Activated CD8-positive, alpha-beta memory T cell treated with anti-CD3 and anti-CD28 coated beads, Interleukin-2, amount 50 U/mL, for 24 hours (primary cell): ENCODE measurements around the gene NDOR1.

Experiments
- DNase-seq: peaks from one replicate; pipeline ENCODE4 v3.0.0-alpha.2; 2020; ENCODE audit errors: extremely low read depth

NDOR1 gene

GRCh38 chr9:137182836-137183235 is 22.7 kb upstream of the NDOR1 start:
- no peak for DNase-seq

DNA sequence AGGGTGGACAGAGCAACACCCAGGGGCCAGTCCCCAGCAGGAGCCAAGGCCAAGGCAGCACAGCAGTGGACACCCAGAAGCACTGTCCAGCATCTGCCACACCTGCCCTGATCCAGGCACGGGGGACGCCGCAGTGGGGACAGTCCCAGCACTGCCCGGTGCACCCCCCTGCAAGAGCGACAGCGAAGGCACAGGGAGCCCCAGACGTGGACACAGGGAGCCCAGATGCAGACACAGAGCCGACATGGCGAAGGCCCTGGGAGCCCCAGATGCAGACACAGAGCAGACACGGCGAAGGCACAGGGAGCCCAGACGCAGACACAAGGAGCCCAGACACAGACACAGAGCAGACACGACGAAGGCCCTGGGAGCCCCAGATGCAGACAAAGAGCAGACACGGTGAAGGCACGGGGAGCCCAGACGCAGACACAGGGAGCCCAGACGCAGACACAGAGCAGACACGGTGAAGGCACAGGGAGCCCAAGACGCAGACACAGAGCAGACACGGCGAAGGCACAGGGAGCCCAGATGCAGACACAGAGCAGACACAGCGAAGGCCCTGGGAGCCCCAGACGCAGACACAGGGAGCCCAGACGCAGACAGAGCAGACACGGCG is 21.4 kb upstream of the NDOR1 start:
- no peak for DNase-seq

DNA sequence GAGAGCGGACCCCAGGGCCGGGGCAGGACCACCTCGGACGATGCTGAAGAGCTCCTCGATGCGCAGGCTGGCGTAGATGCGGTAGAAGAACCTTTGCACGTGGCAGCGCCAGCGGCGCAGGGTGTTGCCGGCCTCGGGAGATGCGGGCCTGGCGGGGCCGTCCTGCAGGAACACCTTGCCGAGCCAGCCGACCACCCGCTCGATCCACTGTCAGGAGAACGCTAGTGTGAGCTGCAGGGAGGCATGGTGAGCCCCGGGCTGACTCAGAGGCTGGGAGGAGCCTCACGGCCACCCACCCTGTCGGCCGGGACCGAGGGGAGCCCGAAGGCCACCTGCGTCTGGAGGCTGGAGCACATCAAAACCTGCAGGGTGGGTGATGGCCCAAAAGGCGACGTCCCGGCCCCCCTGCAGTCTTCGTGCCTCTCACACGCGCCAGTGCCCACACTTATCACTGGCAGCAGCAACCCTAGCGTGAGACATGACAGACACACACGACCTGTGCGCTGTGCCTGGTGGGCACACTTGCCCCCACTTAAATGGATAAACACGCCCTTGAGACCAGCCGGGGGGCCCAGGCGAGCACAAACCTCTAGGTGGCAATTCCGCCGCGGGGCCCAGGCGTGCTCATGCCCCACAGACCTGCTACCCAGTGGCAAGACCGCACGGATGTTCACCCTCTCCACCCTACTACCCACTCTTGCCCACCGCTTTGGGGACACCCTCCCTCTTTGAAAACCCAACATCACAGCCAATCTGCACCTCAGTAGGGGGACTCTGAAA is 20.4 kb upstream of the NDOR1 start:
- no peak for DNase-seq

DNA sequence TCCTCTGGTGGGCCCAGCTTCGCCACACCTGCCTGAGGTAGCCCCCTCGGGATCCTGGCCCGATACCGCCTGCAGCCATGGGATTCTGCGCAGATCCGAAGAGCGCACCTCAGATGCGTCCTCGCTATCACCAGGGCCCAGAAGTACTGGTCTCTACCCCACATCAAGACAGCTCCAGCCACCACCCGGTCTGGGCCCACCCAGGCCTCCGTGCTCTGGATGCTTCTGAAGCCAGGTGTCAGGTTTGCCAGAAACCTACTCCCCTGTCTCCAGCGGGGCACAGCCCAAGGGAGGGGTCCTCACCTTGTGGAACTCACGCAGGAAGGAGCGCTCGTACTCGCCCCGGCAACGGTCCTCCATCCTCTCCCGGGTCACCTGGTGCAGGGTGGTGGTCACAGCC is 19.6 kb upstream of the NDOR1 start:
- no peak for DNase-seq

GRCh38 chr9:137186385-137186784 is 19.1 kb upstream of the NDOR1 start:
- no peak for DNase-seq

DNA sequence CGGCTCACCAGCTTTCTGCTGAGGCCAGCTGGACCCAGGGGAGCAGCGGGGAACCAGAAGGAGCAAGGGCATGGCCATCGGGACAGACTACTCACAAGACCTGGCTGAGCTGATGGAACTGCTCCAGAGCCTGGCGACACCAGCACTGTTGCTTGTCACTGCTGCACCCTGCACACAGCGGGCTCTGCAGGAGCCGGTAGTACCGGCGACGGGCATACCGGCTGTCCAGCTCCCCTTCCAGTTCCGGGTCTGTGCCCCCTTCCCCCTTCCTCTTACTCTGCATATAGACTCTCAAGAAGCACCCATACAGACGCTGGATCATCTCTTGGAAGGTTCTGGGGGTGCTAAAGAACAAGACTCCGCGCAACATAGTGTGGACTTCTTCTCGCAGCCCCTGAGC is 18.1 kb upstream of the NDOR1 start:
- no peak for DNase-seq

DNA sequence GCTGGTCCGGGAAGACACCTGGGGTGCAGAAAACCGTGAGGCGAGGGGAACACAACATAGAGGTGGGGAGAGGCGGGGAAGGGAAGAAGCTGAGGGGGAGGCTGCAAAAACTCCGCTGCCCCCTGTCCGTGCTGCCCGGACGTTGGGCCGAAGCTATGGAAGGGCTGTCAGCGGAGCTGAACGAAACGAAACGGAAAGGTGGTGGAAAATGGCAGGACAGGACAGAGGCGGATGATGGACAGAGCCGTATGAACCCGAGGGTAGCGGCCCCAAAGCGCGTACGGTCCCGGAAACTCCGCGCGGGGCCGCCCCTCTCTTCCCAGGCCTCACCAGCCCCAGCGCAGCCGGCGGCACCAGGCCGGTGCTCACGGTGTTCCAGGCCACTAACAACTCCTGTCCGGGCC is 17.4 kb upstream of the NDOR1 start:
- DNase-seq, result no peak

DNA sequence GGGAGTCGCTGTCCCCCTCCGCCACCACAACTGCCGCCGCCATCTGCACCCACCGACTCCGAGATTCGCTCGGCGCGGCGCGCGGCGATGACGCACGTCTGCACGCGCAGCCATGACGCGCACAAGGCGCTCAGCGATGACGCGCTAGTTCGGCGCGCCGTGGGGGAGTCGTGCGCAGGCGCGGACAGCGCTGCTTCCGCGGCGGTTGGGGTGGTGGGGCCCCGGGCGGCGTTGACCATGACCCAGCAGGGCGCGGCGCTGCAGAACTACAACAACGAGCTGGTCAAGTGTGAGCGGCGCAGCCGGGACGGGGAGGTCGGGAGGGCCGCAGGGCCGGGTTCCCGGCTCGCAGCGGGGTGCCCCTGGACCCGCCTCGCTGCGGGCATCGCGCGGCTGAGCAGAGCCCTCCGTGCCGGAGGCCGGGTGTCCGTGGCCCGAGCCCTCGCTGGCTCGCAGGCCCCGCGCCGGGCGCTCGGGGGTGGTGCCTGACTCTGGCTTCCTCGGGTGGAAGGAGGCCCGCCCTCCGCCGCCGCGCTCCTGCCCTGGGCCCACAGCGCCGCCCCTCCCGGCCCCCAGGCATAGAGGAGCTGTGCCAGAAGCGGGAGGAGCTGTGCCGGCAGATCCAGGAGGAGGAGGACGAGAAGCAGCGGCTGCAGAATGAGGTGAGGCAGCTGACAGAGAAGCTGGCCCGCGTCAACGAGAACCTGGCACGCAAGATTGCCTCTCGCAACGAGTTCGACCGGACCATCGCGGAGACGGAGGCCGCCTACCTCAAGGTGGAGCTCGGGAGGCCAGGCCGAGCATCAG is 16.8 kb upstream of the NDOR1 start, which contains the start of the genes ANAPC2 and SSNA1:
TSS of gene ANAPC2 (minus strand) at position 71 of the 807 bp plus-strand sequence. CDS start at position 43, 28 bp downstream.
TSS of gene SSNA1 (plus strand) at position 187 of the 807 bp plus-strand sequence. CDS start at position 238, 51 bp downstream.
- peak; percentile 82 for DNase-seq

- no peak for DNase-seq
Observed at GRCh38 chr9:137189297-137190295, 15.9 kb upstream of the NDOR1 start.

- DNase-seq, result no peak
Observed at GRCh38 chr9:137190315-137190856, 15.1 kb upstream of the NDOR1 start.

- no peak for DNase-seq
Observed at GRCh38 chr9:137191245-137191644, 14.3 kb upstream of the NDOR1 start.

- DNase-seq, result no peak
Observed at GRCh38 chr9:137191691-137192447, 13.6 kb upstream of the NDOR1 start.

DNA sequence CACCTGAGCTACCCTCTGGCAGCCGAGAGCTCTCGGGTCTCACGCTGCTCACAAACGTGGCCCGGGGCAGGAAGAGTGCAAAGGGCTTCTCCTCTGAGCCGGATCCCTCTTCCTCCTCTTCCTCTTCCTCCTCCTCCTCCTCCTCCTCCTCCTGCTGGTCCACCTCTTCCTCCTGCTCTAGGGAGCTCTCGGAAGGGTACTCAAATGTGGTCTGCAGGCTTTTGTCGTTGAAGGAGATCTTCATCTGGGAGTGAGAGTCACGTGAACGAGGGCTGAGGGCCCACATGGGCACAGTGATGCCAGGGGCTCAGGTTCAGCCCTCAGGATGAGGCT is 13.1 kb upstream of the NDOR1 start:
- no peak for DNase-seq

DNA sequence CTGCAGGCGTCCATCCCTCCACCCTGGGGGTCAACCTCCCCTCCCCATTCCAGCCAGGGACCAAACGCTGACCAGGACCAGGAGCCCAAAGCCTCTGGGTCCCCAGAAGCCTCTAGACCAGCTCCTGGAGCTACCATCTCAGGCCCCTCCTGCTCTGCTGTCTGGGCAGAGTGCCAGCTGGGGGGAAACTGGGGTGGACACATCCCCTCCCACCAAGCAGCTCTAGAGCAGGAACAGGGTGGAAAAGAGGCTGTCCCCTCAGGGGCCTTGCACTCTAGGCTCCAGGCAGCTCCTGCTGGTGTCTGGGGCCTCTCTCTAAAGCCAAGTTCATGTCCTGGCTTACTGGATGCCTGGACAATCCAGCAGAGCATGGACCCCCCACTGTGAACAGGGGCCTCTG is 12.6 kb upstream of the NDOR1 start:
- no peak for DNase-seq

GRCh38 chr9:137193771-137194170 is 11.7 kb upstream of the NDOR1 start:
- no peak for DNase-seq

DNA sequence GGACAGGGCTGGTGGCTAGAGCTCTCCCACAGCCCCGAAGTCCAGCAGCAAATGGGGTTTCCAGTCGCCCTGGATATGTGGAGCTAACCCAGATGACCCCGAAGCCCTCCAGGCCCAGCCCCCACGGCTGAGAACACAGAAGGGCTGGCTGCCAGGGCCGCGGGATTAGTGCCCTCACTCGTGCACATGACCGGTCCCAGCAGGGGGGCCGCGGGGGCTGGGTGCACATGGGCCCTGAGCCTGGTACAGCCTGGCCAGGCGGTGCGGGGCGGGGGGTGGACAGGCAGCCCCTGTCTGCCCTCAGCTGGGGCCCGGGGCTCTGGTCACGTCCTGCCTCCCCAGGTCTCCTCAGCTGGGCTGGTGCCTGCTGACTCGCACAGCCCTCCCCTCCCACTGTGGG is 11.1 kb upstream of the NDOR1 start:
- no peak for DNase-seq

GRCh38 chr9:137194909-137195308 is 10.6 kb upstream of the NDOR1 start:
- no peak for DNase-seq

GRCh38 chr9:137195525-137196220 is 9.8 kb upstream of the NDOR1 start:
- no peak for DNase-seq

GRCh38 chr9:137198051-137198901 is 7.2 kb upstream of the NDOR1 start:
- DNase-seq, result no peak
